Measurements from ENCODE around the gene TOPAZ1. TPM values are rescaled to one million over a fixed set of nuclear protein-coding genes. Genes with fewer than 3 reads are reported as not detected.

The TOPAZ1 gene
- total and polyA plus RNA-seq, 2 experiments from 2014 or later, result not detected

GRCh38 chr3:44206862-44207652 is 34.6 kb upstream of the TOPAZ1 start:
- no peak for DNase-seq (ENCODE audit: low spot score)
- peak overlapping the region; percentile 75 for H3K27ac ChIP-seq
- 73% methylated on average over 11 of the region's 11 CpGs for WGBS (ENCODE audit: low lambda C conversion rate, missing lambda C conversion rate)

DNA sequence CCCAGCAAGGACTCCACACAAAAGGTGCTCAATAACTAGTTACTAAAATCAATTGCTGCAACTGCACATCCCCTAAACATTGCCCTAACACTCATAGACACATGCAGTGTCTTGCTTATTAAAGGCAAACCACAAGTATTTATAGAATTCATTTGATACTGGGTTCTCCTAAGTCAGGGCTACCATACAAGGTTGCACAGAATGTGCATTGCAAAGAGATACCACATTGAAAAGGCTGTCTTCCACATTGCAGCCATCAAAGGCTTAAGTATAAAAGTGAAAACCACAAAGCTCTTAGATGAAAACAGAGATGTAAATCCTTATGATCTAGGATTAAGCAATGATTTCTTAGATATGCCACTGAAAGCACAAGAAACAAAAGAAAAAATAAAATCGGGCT is 33.6 kb upstream of the TOPAZ1 start:
- Histone ChIP-seq H4K20me1 (ENCODE audit: insufficient read depth, poor library complexity, severe bottlenecking) (no peaks in the 10 kb centered on the region), H2AFZ (no peak overlapping the region), H3K4me3 (no peak overlapping the region), H3K79me2 (no peaks in the 10 kb centered on the region), H3K9me3 (ENCODE audit: low read depth) (no peaks in the 10 kb centered on the region), H3K4me1 (ENCODE audit: insufficient read depth) (peaks cover 16% of the 10 kb centered on the region), H3K4me2 (no peak overlapping the region), H3K27me3 (no peaks in the 10 kb centered on the region), H3K27ac (no peak overlapping the region), H3K36me3 (replicated peaks; ENCODE audit: insufficient read depth, low read depth) (no peaks in the 10 kb centered on the region), H3K9me2 (replicated peaks; ENCODE audit: insufficient read depth) (no peaks in the 10 kb centered on the region)
- DNase-seq (ENCODE audit: low spot score), result no peak
- 73% methylated on average over 1 of the region's 1 CpG for WGBS (ENCODE audit: low lambda C conversion rate, missing lambda C conversion rate)
- TF ChIP-seq EZH2phosphoT487 (IDR thresholded peaks at IDR 0.05; ENCODE audit: low read depth, severe bottlenecking, unreplicated experiment) (no peak), EZH2 (IDR thresholded peaks at IDR 0.05; ENCODE audit: borderline replicate concordance) (no peak), CTCF (IDR thresholded peaks at IDR 0.05; ENCODE audit: poor library complexity) (no peak)

More at GRCh38 chr3:44206862-44207652, 34.6 kb upstream of the TOPAZ1 start:
- H4K20me1 ChIP-seq (ENCODE audit: insufficient read depth, poor library complexity, severe bottlenecking), result no peaks in the 10 kb centered on the region
- peaks cover 16% of the 10 kb centered on the region for H3K4me1 ChIP-seq (ENCODE audit: insufficient read depth)
- H3K9me3 ChIP-seq (ENCODE audit: low read depth), result no peaks in the 10 kb centered on the region
- peak overlapping the region; percentile 34 for H3K4me2 ChIP-seq
- no peaks in the 10 kb centered on the region for H3K36me3 ChIP-seq (replicated peaks; ENCODE audit: insufficient read depth, low read depth)
- no peaks in the 10 kb centered on the region for H3K27me3 ChIP-seq
- H3K79me2 ChIP-seq, result no peaks in the 10 kb centered on the region
- H2AFZ ChIP-seq, result no peak overlapping the region
- no peak overlapping the region for H3K4me3 ChIP-seq
- H3K9me2 ChIP-seq (replicated peaks; ENCODE audit: insufficient read depth), result no peaks in the 10 kb centered on the region
- TF ChIP-seq EZH2phosphoT487 (IDR thresholded peaks at IDR 0.05; ENCODE audit: low read depth, severe bottlenecking, unreplicated experiment) (no peak), CTCF (IDR thresholded peaks at IDR 0.05; ENCODE audit: poor library complexity) (no peak), EZH2 (IDR thresholded peaks at IDR 0.05; ENCODE audit: borderline replicate concordance) (no peak)

DNA sequence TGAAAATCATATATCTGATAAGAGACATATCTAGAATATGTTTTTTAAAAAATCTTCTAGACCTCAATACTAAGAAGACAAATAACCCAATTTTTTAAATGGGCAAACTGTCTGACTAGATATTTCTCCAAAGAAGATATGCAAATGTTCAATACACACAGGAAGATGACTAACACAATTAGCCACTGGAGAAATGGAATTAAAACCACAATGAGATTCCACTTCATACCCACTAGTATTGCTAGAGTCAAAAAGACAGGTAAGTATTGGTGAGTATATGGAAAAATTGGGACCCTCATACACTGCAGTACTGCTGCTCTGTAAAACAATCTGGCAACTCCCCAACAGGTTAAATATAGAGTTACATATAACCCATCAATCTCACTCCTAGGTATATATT is 33.1 kb upstream of the TOPAZ1 start:
- no peak for DNase-seq (ENCODE audit: low spot score)
- H4K20me1 ChIP-seq (ENCODE audit: insufficient read depth, poor library complexity, severe bottlenecking), result no peaks in the 10 kb centered on the region
- no peaks in the 10 kb centered on the region for H3K9me2 ChIP-seq (replicated peaks; ENCODE audit: insufficient read depth)
- TF ChIP-seq CTCF (IDR thresholded peaks at IDR 0.05; ENCODE audit: poor library complexity) (no peak), EZH2phosphoT487 (IDR thresholded peaks at IDR 0.05; ENCODE audit: low read depth, severe bottlenecking, unreplicated experiment) (no peak), EZH2 (IDR thresholded peaks at IDR 0.05; ENCODE audit: borderline replicate concordance) (no peak)
- no peaks in the 10 kb centered on the region for H3K36me3 ChIP-seq (replicated peaks; ENCODE audit: insufficient read depth, low read depth)
- H3K4me1 ChIP-seq (ENCODE audit: insufficient read depth), result peaks cover 16% of the 10 kb centered on the region
- H3K9me3 ChIP-seq (ENCODE audit: low read depth), result no peaks in the 10 kb centered on the region
- no peaks in the 10 kb centered on the region for H3K79me2 ChIP-seq
- H3K4me2 ChIP-seq, result no peak overlapping the region
- H2AFZ ChIP-seq, result no peak overlapping the region
- H3K4me3 ChIP-seq, result no peak overlapping the region
- no peak overlapping the region for H3K27ac ChIP-seq
- no peaks in the 10 kb centered on the region for H3K27me3 ChIP-seq

Measured in hepatocyte (in vitro differentiated cells).